HepG2 (cell line): ENCODE results near the gene EGFLAM. TPM values are rescaled to one million over a fixed set of nuclear protein-coding genes. Genes with fewer than 3 reads are reported as not detected.

Source experiments
- ATAC-seq: fragments of 200-7000 bp; cut with Tn5 transposase; 3 replicates; pipeline ENCODE4 v1.9.1; 2020; ENCODE audit warnings: mild to moderate bottlenecking, moderate library complexity
- BruUV-seq: library from RNA; stranded (reverse); fragments of 400-500 nt; replicated peaks from 2 replicates; lab custom pipeline; 2021; lab: Mats Ljungman, UMichigan
- CTCF ChIA-PET: fragments of 300-600 bp; formaldehyde crosslinking; extraction: SDS; loops from one replicate; lab custom pipeline; 2021; ENCODE audit warnings: low total read pairs, inconsistent platforms, low intra/inter-chr PET ratio; lab: Yijun Ruan, JAX
- POLR2A ChIA-PET: fragments of 350-600 bp; sonication (Branson Sonifier 250); formaldehyde crosslinking; loops from one replicate; lab custom pipeline; 2020; ENCODE audit warnings: antibody characterized with exemption, inconsistent platforms; lab: Yijun Ruan, JAX
- DNase-seq: peaks from one replicate; pipeline ENCODE4 v3.0.0-alpha.2; 2015; ENCODE audit warnings: low spot score
- FAIRE-seq: peaks from 3 replicates; lab custom pipeline; 2011; peaks lifted over from hg19 to GRCh38; lab: Jason Lieb, UNC
- H2AFZ ChIP-seq: one replicate; pipeline ENCODE4 v1.6.1; 2011; ENCODE audit warnings: low read length, inconsistent platforms
- H3K27ac ChIP-seq: fragments of 300-600 bp; 3 replicates; pipeline ENCODE4 v1.8.0; 2011; ENCODE audit warnings: mixed run types, mild to moderate bottlenecking, mixed read lengths, low read length, inconsistent platforms; ENCODE audit not compliant: insufficient read depth; ENCODE audit errors: extremely low read length
- H3K27me3 ChIP-seq, 2 experiments: fragments of 200-600 bp in 1 of 2; 2 replicates in 1 of 2; 3 replicates in 1 of 2; pipeline versions ENCODE4 v1.6.0 to v1.8.0; 2011; ENCODE audit warnings: low read length in 2 of 2, mild to moderate bottlenecking in 2 of 2, moderate library complexity in 2 of 2, inconsistent platforms in 1 of 2; ENCODE audit not compliant: insufficient read depth in 2 of 2, control insufficient read depth in 1 of 2
- H3K36me3 ChIP-seq, 2 experiments: fragments of 200-600 bp in 1 of 2; replicated peaks in 1 of 2; 2 replicates in 1 of 2; 3 replicates in 1 of 2; pipeline versions ENCODE4 v1.5.1 to v1.8.0; 2011; ENCODE audit warnings: low read length in 2 of 2, inconsistent platforms in 1 of 2; ENCODE audit not compliant: insufficient read depth in 2 of 2, control insufficient read depth in 1 of 2
- H3K4me1 ChIP-seq: 2 replicates; pipeline ENCODE4 v1.5.1; 2012; ENCODE audit warnings: low read length, inconsistent platforms; ENCODE audit not compliant: insufficient read depth
- H3K4me2 ChIP-seq: 2 replicates; pipeline ENCODE4 v1.6.0; 2011; ENCODE audit warnings: low read depth, low read length, inconsistent platforms
- H3K4me3 ChIP-seq, 3 experiments: fragments of 200-600 bp in 1 of 3; sonication (generic), shearing (Covaris generic) in 1 of 3; replicated peaks in 1 of 3; 2 replicates each; pipeline ENCODE4 v1.5.1; 2011 to 2016; ENCODE audit warnings: low read length in 3 of 3, inconsistent platforms in 2 of 3, low read depth in 2 of 3, mild to moderate bottlenecking in 2 of 3, control low read depth in 1 of 3, mixed read lengths in 1 of 3; ENCODE audit not compliant: insufficient read depth in 1 of 3
- H3K79me2 ChIP-seq: one replicate; pipeline ENCODE4 v1.6.1; 2011; ENCODE audit warnings: low read length, inconsistent platforms; ENCODE audit not compliant: insufficient read depth
- H3K9ac ChIP-seq: 2 replicates; pipeline ENCODE4 v1.6.0; 2011; ENCODE audit warnings: mild to moderate bottlenecking, low read depth, low read length, inconsistent platforms; ENCODE audit not compliant: insufficient read depth
- H3K9me3 ChIP-seq: 2 replicates; pipeline ENCODE4 v1.5.1; 2012; ENCODE audit warnings: mild to moderate bottlenecking, low read length
- H4K20me1 ChIP-seq: 2 replicates; pipeline ENCODE4 v1.6.0; 2011; ENCODE audit warnings: inconsistent platforms, mild to moderate bottlenecking, low read length, moderate library complexity; ENCODE audit not compliant: insufficient read depth
- FOXO1 ChIP-seq: sonication (generic); formaldehyde crosslinking; IDR thresholded peaks from 2 replicates; pipeline ENCODE4 v1.4.0; 2020; ENCODE audit warnings: missing genetic modification reagents
- GATAD2A ChIP-seq: IDR thresholded peaks from 2 replicates; pipeline ENCODE4 v1.6.1; 2016
- ISL2 ChIP-seq: sonication (generic); formaldehyde crosslinking; IDR thresholded peaks from 2 replicates; pipeline ENCODE4 v1.5.0; 2020; ENCODE audit warnings: missing genetic modification reagents
- JUND ChIP-seq: sonication (generic); formaldehyde crosslinking; IDR thresholded peaks from 2 replicates; pipeline ENCODE4 v1.8.0; 2022; ENCODE audit warnings: mild to moderate bottlenecking, missing genetic modification reagents
- MBNL3 ChIP-seq: fragments of 250-450 bp; sonication (Bioruptor Pico); conservative IDR thresholded peaks from 2 replicates; pipeline ENCODE4 v1.8.0; 2022; ENCODE audit warnings: mild to moderate bottlenecking, inconsistent platforms
- NRL ChIP-seq: sonication (generic); formaldehyde crosslinking; IDR thresholded peaks from 2 replicates; pipeline ENCODE4 v1.5.0; 2020; ENCODE audit warnings: missing genetic modification reagents, mild to moderate bottlenecking, moderate library complexity, borderline replicate concordance
- PAF1 ChIP-seq: IDR thresholded peaks from 2 replicates; pipeline ENCODE4 v1.6.1; 2016; ENCODE audit warnings: missing genetic modification reagents, missing compliant biosample characterization
- SNAPC2 ChIP-seq: sonication (generic); formaldehyde crosslinking; IDR thresholded peaks from 2 replicates; pipeline ENCODE4 v1.8.1; 2022; ENCODE audit warnings: mild to moderate bottlenecking, missing genetic modification reagents
- TCF12 ChIP-seq, 2 experiments: fragments of 450-650 bp in 1 of 2; sonication (generic) in 1 of 2; formaldehyde crosslinking in 1 of 2; IDR thresholded peaks; 2 replicates each; pipeline versions ENCODE4 v1.6.1 to v1.8.0; 2017 to 2022; ENCODE audit warnings: antibody characterized with exemption in 1 of 2, mild to moderate bottlenecking in 1 of 2, missing genetic modification reagents in 1 of 2, moderate library complexity in 1 of 2
- ZNF234 ChIP-seq: sonication (generic); formaldehyde crosslinking; conservative IDR thresholded peaks from 2 replicates; pipeline ENCODE4 v1.5.1; 2020; ENCODE audit warnings: mild to moderate bottlenecking, missing genetic modification reagents
- ZNF441 ChIP-seq: sonication (generic); formaldehyde crosslinking; IDR thresholded peaks from 2 replicates; pipeline ENCODE4 v1.7.0; 2021; ENCODE audit warnings: missing genetic modification reagents, borderline replicate concordance
- WGBS: methylation state at CpG from one replicate; pipeline ENCODE4 v1.1.6; 2017; ENCODE audit warnings: low lambda C conversion rate; 5-methylcytosine and 5-hydroxymethylcytosine counted together
- in situ Hi-C: cut with HindIII; loops from 2 replicates; pipeline ENCODE4 v1.10.0; 2017; ENCODE audit warnings: low pct_unique_long_range_greater_than_20kb; ENCODE audit not compliant: extremely low pct_ligation_motif_present
- intact Hi-C: fragments of 100-400 bp; cut with micrococcal nuclease; formaldehyde crosslinking; loops from one replicate; pipeline ENCODE4 v1.10.0; 2022; ENCODE audit not compliant: unreplicated experiment
- polyA plus RNA-seq, 8 experiments: library from polyadenylated mRNA; depleted of rRNA in 3 of 8; stranded (reverse) in 7 of 8; unstranded in 1 of 8; fragments of >200 nt; fragmentation: Illumina TruSeq in 4 of 8; extraction: Trizol in 4 of 8; gene quantifications; 2 replicates each; pipeline versions ENCODE4 v1.2.1 to v1.2.3, GENCODE V29; 2011 to 2016; ENCODE audit warnings: low read depth in 4 of 8, missing spikeins in 1 of 8, mixed read lengths in 1 of 8; ENCODE audit not compliant: insufficient read depth in 1 of 8
- total RNA-seq, 5 experiments: library from RNA; depleted of rRNA; stranded (reverse); fragments of >200 nt; fragmentation: Illumina TruSeq; extraction: Trizol; gene quantifications; 2 replicates each; pipeline ENCODE4 v1.2.3, GENCODE V29; 2016; ENCODE audit warnings: low read depth in 1 of 5
- TF ChIP-seq, protein P1 (sequence below): sonication (generic); formaldehyde crosslinking; conservative IDR thresholded peaks from 2 replicates; pipeline ENCODE4 v1.4.0; 2020; ENCODE audit warnings: missing genetic modification reagents
- TF ChIP-seq, protein P2 (sequence below): sonication (generic); formaldehyde crosslinking; conservative IDR thresholded peaks from 2 replicates; pipeline ENCODE4 v1.8.0; 2022; ENCODE audit warnings: missing genetic modification reagents
- TF ChIP-seq, protein P3 (sequence below): sonication (generic); formaldehyde crosslinking; IDR thresholded peaks from 2 replicates; pipeline ENCODE4 v1.5.0; 2020; ENCODE audit warnings: mild to moderate bottlenecking, missing genetic modification reagents, borderline replicate concordance
- TF ChIP-seq, protein P4 (sequence below): sonication (generic); formaldehyde crosslinking; IDR thresholded peaks from 2 replicates; pipeline ENCODE4 v1.8.0; 2022; ENCODE audit warnings: mild to moderate bottlenecking, missing genetic modification reagents, moderate library complexity

Gene EGFLAM
- total and polyA plus RNA-seq, 2 of the 13 experiments (the other 11 are each of a cell fraction or from before 2014, with no cell fraction given) = not detected

DNA sequence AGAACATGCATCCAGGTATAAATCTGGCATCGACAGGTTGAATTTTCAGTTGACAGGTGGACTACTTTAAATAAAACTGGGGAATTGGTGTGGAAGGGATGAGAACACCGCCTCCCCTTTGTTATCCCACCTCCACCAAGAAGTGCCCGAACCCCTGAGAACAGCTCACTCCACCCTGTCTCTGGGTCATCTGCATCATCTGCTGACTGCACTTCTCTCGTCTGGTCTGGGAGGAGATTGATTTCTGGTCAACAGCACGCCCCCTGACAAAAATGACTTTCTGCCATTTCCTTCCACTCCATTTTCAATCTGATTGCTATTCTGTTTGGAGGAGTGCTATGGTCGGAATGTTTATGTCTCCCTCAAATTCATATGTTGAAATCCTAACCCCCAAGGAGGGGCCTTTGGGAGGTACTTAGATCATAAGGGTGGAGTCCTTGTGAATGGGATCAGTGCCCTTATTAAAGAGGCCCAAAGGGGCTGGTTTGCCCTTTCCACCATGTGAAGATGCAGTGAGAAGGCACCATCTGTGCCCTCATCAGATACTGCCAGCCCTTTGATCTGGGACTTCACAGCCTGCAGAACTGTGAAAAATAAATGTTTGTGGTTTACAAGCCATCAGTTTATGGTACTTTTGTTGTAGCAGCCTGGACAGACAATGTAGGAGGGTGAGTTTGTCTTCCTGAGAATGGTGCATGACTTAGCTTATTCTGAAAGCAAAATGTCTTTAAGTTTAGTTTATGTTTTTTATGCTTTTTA lies 145.7 kb downstream of the EGFLAM start:
- Histone ChIP-seq H3K79me2 (no peaks in the 10 kb centered on the region), H3K9me3 (no peaks in the 10 kb centered on the region), H3K27ac (no peak overlapping the region), H3K27me3 (peaks cover 0 to 16% of the 10 kb centered on the region in 2 experiments; a peak in 1 of 5 replicates), H3K4me3 (no peak overlapping the region), H3K36me3 (no peaks in the 10 kb centered on the region), H2AFZ (no peak overlapping the region), H3K4me2 (no peak overlapping the region), H4K20me1 (no peaks in the 10 kb centered on the region), H3K9ac (no peak overlapping the region), H3K4me1 (no peaks in the 10 kb centered on the region)
- ATAC-seq (no peak), FAIRE-seq (no peak), DNase-seq (no peak)
- no TSS peak for BruUV-seq
- intact Hi-C loops = loop anchor here (1.0 to 2.0 kb wide), 3 partner anchors 21 to 991 kb away; no protein-coding TSS in a partner anchor
- WGBS = 2% methylated on average over 5 of the region's 6 CpGs
- ChIA-PET POLR2A (no interaction called here), CTCF (interaction anchor here (1.2 to 2.1 kb wide), 3 partner anchors 21 to 195 kb away, joined by 3 to 16 read pairs (median 12); no protein-coding TSS in a partner anchor)
- in situ Hi-C loops = loop anchor here (5.0 kb wide), 1 partner anchor 197 kb away; no protein-coding TSS in a partner anchor
- TF ChIP-seq PAF1 (CRISPR knock-in tag) (no peak), FOXO1 (CRISPR knock-in tag) (no peak), TCF12 (IDR thresholded peaks at IDR 0.05) (no peak), TCF12 (CRISPR knock-in tag; IDR thresholded peaks at IDR 0.05) (no peak), ZNF234 (CRISPR knock-in tag) (no peak), ISL2 (CRISPR knock-in tag) (no peak), NRL (no peak), ZNF441 (CRISPR knock-in tag) (no peak), MBNL3 (CRISPR knock-in tag) (no peak), GATAD2A (CRISPR knock-in tag) (no peak), SNAPC2 (CRISPR knock-in tag) (no peak), JUND (CRISPR knock-in tag) (no peak)
- TF ChIP-seq, protein P1, sequence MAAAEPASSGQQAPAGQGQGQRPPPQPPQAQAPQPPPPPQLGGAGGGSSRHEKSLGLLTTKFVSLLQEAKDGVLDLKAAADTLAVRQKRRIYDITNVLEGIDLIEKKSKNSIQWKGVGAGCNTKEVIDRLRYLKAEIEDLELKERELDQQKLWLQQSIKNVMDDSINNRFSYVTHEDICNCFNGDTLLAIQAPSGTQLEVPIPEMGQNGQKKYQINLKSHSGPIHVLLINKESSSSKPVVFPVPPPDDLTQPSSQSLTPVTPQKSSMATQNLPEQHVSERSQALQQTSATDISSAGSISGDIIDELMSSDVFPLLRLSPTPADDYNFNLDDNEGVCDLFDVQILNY (CRISPR knock-in tag) = no peak
- TF ChIP-seq, protein P2, sequence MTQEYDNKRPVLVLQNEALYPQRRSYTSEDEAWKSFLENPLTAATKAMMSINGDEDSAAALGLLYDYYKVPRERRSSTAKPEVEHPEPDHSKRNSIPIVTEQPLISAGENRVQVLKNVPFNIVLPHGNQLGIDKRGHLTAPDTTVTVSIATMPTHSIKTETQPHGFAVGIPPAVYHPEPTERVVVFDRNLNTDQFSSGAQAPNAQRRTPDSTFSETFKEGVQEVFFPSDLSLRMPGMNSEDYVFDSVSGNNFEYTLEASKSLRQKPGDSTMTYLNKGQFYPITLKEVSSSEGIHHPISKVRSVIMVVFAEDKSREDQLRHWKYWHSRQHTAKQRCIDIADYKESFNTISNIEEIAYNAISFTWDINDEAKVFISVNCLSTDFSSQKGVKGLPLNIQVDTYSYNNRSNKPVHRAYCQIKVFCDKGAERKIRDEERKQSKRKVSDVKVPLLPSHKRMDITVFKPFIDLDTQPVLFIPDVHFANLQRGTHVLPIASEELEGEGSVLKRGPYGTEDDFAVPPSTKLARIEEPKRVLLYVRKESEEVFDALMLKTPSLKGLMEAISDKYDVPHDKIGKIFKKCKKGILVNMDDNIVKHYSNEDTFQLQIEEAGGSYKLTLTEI (CRISPR knock-in tag) = no peak
- TF ChIP-seq, protein P3, sequence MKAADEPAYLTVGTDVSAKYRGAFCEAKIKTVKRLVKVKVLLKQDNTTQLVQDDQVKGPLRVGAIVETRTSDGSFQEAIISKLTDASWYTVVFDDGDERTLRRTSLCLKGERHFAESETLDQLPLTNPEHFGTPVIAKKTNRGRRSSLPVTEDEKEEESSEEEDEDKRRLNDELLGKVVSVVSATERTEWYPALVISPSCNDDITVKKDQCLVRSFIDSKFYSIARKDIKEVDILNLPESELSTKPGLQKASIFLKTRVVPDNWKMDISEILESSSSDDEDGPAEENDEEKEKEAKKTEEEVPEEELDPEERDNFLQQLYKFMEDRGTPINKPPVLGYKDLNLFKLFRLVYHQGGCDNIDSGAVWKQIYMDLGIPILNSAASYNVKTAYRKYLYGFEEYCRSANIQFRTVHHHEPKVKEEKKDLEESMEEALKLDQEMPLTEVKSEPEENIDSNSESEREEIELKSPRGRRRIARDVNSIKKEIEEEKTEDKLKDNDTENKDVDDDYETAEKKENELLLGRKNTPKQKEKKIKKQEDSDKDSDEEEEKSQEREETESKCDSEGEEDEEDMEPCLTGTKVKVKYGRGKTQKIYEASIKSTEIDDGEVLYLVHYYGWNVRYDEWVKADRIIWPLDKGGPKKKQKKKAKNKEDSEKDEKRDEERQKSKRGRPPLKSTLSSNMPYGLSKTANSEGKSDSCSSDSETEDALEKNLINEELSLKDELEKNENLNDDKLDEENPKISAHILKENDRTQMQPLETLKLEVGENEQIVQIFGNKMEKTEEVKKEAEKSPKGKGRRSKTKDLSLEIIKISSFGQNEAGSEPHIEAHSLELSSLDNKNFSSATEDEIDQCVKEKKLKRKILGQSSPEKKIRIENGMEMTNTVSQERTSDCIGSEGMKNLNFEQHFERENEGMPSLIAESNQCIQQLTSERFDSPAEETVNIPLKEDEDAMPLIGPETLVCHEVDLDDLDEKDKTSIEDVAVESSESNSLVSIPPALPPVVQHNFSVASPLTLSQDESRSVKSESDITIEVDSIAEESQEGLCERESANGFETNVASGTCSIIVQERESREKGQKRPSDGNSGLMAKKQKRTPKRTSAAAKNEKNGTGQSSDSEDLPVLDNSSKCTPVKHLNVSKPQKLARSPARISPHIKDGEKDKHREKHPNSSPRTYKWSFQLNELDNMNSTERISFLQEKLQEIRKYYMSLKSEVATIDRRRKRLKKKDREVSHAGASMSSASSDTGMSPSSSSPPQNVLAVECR (CRISPR knock-in tag) = no peak
- TF ChIP-seq, protein P4, sequence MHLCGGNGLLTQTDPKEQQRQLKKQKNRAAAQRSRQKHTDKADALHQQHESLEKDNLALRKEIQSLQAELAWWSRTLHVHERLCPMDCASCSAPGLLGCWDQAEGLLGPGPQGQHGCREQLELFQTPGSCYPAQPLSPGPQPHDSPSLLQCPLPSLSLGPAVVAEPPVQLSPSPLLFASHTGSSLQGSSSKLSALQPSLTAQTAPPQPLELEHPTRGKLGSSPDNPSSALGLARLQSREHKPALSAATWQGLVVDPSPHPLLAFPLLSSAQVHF (CRISPR knock-in tag) = no peak
